22Rv1 (cell line): ENCODE data around the gene ADAMTS16.

Experiments used
- CTCF ChIP-seq: fragments of 450-650 bp; IDR thresholded peaks from 2 replicates; pipeline ENCODE4 v1.5.1; 2017; ENCODE audit warnings: mild to moderate bottlenecking
- ZFX ChIP-seq: fragments of 450-650 bp; IDR thresholded peaks from 2 replicates; pipeline ENCODE4 v1.6.1; 2017; ENCODE audit warnings: antibody characterized with exemption, borderline replicate concordance

GRCh38 chr5:5139777-5140478 lies at the start of gene ADAMTS16:
- no peak for TF ChIP-seq CTCF
- TF ChIP-seq ZFX = no peak
